Umbilical cord (tissue), 1 donor: ENCODE data around the gene GLOD5. TPM values are rescaled to one million over a fixed set of nuclear protein-coding genes. Genes with fewer than 3 reads are reported as not detected.

Source experiments
- total RNA-seq: library from RNA; depleted of rRNA; stranded (reverse); fragments of >200 nt; gene quantifications from one replicate; pipeline ENCODE4 v1.2.3, GENCODE V29; 2014; ENCODE audit warnings: low replicate concordance; ENCODE audit not compliant: insufficient read depth

The GLOD5 gene
- total RNA-seq, 1 donor from 2014 or later: not detected

Other genes starting within 250 kb of the GLOD5 start
- 13.7 TPM for gene EBP, start 239.9 kb upstream of the GLOD5 start, total RNA-seq
- 2.2 TPM for gene TBC1D25, start 222.0 kb upstream of the GLOD5 start, total RNA-seq
- gene RBM3, start 187.3 kb upstream of the GLOD5 start, total RNA-seq: 165 TPM
- gene WDR13, start 164.3 kb upstream of the GLOD5 start, total RNA-seq: 64.0 TPM
- 0.48 TPM for gene WAS, start 77.9 kb upstream of the GLOD5 start, total RNA-seq
- 4.6 TPM for gene SUV39H1, start 65.0 kb upstream of the GLOD5 start, total RNA-seq
- not detected for gene GATA1, start 24.8 kb downstream of the GLOD5 start, total RNA-seq
- gene HDAC6, start 40.3 kb downstream of the GLOD5 start, total RNA-seq: 53.7 TPM
- 5.3 TPM for gene ERAS, start 64.8 kb downstream of the GLOD5 start, total RNA-seq
- gene PCSK1N, start 73.9 kb downstream of the GLOD5 start, total RNA-seq: not detected
- 25.3 TPM for gene TIMM17B, start 136.0 kb downstream of the GLOD5 start, total RNA-seq
- gene PQBP1, start 136.2 kb downstream of the GLOD5 start, total RNA-seq: 20.2 TPM
- 13.7 TPM for gene SLC35A2, start 149.9 kb downstream of the GLOD5 start, total RNA-seq
- gene PIM2, start 157.3 kb downstream of the GLOD5 start, total RNA-seq: 7.9 TPM
- 44.5 TPM for gene OTUD5, start 195.9 kb downstream of the GLOD5 start, total RNA-seq
- 1.2 TPM for gene KCND1, start 210.1 kb downstream of the GLOD5 start, total RNA-seq
- 20.2 TPM for gene GRIPAP1, start 240.5 kb downstream of the GLOD5 start, total RNA-seq